Measurements from ENCODE around the gene USP31.

USP31 gene

DNA sequence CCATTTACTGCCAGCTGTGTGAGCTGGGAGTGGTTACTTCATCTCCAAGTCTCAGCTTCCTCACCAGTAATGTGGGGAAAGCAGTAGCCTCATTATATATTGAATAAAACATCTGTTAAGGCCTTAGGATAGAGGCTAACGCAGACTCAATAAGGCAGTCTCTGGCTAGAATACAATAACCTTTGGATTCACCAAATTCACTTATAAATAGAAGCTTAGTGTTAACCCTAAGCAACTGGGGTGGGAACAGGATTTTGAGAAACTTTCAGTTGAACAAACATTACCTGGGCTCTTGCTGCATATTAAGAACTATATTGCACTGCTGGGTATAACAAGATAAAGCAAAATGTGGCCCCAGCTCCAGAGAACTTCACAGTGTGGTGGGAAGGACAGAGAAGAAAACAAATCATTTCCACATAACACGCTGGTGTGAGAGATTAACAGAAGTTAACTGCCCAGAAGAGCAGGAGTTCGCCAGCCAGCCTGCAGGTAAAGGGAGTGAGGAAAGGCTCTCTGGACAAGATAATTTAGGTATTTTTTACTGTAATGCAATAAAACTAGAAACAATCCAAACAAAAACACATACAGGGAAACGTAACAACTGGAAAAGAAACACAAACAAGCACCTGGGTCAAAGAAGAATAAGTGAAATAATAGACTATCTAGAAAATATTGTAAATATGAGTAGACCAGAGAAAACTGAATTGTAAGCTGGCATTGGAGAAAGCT, 57.0 kb downstream of the USP31 start:
- DNase-seq (ENCODE audit: low read depth) = no peak
- TF ChIP-seq, protein P1, sequence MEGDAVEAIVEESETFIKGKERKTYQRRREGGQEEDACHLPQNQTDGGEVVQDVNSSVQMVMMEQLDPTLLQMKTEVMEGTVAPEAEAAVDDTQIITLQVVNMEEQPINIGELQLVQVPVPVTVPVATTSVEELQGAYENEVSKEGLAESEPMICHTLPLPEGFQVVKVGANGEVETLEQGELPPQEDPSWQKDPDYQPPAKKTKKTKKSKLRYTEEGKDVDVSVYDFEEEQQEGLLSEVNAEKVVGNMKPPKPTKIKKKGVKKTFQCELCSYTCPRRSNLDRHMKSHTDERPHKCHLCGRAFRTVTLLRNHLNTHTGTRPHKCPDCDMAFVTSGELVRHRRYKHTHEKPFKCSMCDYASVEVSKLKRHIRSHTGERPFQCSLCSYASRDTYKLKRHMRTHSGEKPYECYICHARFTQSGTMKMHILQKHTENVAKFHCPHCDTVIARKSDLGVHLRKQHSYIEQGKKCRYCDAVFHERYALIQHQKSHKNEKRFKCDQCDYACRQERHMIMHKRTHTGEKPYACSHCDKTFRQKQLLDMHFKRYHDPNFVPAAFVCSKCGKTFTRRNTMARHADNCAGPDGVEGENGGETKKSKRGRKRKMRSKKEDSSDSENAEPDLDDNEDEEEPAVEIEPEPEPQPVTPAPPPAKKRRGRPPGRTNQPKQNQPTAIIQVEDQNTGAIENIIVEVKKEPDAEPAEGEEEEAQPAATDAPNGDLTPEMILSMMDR (IDR thresholded peaks at IDR 0.05; ENCODE audit: insufficient read depth, low read depth, low read length, missing control alignments) = no peak
- H3K4me3 ChIP-seq (ENCODE audit: low read length) = no peak overlapping the region

DNA sequence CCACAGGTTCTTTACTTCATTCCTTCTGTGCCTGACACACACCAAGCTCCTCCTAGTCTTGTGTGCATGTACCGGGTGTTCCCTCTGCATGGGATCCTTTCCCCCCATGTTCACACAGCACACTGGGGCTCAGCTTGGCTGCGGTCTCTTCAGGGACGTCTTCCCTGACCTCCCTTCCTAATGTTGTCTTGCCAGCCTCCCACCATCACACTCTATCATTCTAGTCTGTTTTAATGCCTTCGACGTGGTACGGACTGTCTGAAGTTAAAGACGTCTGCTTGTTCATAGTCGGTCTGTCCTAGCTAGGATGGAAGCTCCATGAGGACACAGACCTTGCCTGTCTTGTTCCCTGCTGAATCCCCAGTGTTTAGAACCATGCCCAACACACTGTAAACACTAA, 60.1 kb downstream of the USP31 start:
- TF ChIP-seq, protein P1 (IDR thresholded peaks at IDR 0.05; ENCODE audit: insufficient read depth, low read depth, low read length, missing control alignments) = no peak
- no peak for DNase-seq (ENCODE audit: low read depth)
- H3K4me3 ChIP-seq (ENCODE audit: low read length) = no peak overlapping the region

DNA sequence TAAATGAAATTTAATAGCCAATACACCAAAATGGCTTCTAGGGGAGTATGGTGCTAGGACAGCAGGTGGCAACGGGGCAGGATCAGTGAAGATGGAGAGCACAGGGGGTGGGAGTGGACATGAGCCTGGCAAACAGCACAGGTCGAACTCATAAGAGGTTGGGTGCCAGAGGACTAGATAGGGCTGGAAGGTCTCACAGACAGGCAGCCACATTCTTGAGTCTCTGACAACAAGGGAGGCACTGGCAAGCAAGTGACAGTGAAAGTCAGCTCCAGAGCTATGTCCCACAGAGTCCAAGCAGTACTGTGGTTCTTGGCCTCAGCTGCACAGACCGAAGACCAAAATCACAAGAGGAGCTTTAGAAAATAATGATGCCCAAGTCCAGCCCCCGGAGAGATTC, 61.2 kb downstream of the USP31 start:
- TF ChIP-seq, protein P1 (IDR thresholded peaks at IDR 0.05; ENCODE audit: insufficient read depth, low read depth, low read length, missing control alignments) = no peak
- H3K4me3 ChIP-seq (ENCODE audit: low read length) = no peak overlapping the region
- no peak for DNase-seq (ENCODE audit: low read depth)

DNA sequence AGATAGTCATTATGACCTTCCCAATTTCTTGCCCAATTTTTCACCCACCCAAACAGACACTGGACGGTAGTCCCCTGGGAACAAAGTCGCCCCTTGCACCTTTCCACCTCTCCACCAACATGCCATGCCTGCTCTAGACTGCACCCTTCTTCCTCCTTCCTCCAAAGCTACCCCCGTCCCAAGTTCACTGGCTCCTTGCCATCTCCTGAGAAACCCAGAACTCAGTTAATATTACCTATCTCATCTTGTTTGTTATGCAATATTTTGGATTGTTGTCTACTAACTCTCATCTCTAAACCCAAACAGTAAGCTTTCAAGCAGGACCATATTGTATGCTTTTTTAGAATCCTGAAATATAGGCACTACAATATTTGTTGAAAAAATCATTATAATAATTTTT, 63.3 kb downstream of the USP31 start:
- TF ChIP-seq, protein P1 (IDR thresholded peaks at IDR 0.05; ENCODE audit: insufficient read depth, low read depth, low read length, missing control alignments) = no peak
- H3K4me3 ChIP-seq (ENCODE audit: low read length) = no peak overlapping the region
- DNase-seq (ENCODE audit: low read depth) = no peak

DNA sequence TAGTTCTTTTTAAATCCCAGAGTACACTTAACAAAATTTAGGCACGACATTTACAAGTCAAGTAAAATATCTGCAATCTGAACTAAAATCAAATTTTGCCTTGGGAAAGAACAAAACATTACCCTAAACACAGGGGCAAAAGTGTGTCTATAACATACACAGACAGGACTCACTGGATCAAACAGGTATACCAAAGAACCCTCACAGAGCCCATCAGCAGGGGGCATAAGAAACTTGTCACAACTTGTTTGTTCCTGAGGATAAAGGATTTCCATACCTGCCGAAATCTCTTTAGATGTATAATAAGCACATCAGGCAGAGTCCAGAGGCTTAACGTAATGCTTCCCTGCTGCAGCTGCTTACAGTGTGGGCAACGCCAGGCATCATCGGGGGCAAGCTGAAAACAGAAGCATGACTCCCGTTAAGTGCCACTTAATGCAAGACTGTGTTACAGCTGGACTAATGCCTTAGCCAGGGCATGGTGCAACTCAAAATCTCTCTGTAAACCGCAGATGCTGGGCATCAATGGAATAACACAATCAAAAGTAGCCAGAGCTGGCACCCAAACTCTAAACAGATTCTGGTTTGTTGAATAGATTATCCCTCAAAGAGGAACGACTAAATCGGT, 67.0 kb downstream of the USP31 start:
- H3K4me3 ChIP-seq (ENCODE audit: low read length) = no peak overlapping the region
- peak; percentile 49 for DNase-seq (ENCODE audit: low read depth)
- TF ChIP-seq, protein P1 (IDR thresholded peaks at IDR 0.05; ENCODE audit: insufficient read depth, low read depth, low read length, missing control alignments) = no peak

DNA sequence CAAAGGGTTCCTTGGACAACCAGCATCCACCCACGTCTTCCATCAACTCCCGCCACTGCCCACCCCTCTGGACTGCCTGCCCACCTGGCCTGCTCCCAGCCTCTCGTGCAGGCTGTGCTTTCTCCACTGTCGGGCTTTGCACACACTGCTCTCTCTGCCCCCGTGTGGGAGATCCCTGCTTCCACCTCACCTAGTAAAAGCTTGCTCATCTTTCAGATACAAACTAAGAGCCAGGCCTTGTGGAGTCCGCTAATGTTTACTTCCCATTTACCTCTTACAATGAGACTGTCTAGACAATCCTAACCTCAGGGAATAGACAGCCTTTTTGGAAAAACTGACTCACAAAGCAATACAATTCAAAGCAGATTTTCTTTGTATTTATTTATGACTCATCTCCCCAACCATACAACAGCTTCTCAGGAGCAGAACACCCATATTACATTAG, 67.6 kb downstream of the USP31 start:
- no peak overlapping the region for H3K4me3 ChIP-seq (ENCODE audit: low read length)
- peak; percentile 89 for DNase-seq (ENCODE audit: low read depth)
- TF ChIP-seq, protein P1 (IDR thresholded peaks at IDR 0.05; ENCODE audit: insufficient read depth, low read depth, low read length, missing control alignments) = peak; percentile 12

All from epithelial cell of esophagus (primary cell).